ENCODE results near the gene LOXL3. TPM values are rescaled to one million over a fixed set of nuclear protein-coding genes. Genes with fewer than 3 reads are reported as not detected.
A peak's percentile ranks its signal among the peaks of the same experiment; 100 is the strongest.

Gene LOXL3
- polyA plus RNA-seq, 1 of the 3 experiments (the other 2 are of a cell fraction), result 47.9 TPM

- ChIA-PET CTCF (interaction anchor here (1.0 to 7.3 kb wide), 3 partner anchors 14 to 91 kb away, joined by 3 to 75 read pairs (median 4); partner anchors contain the start of genes CCDC142 and TTC31), POLR2A (no interaction called here)
- peaks cover 33% of the 10 kb centered on the region for H3F3A ChIP-seq (replicated peaks; ENCODE audit: insufficient read depth)
- peak overlapping the region; percentile 75 for H2AFZ ChIP-seq (ENCODE audit: low read depth)
- DNase-seq, result no peak
- H3K9me3 ChIP-seq, result no peaks in the 10 kb centered on the region
- H3K9ac ChIP-seq, result peak overlapping the region; percentile 11; the same call in 1 of the 2 replicates
- H3K4me1 ChIP-seq (ENCODE audit: control insufficient read depth in 1 of 2, insufficient read depth in 2 of 2, low read depth in 1 of 2, low read length in 1 of 2), result peaks cover 7 to 21% of the 10 kb centered on the region in 2 experiments
- no peaks in the 10 kb centered on the region for H3K36me3 ChIP-seq (replicated peaks in 1 of 2; ENCODE audit: control insufficient read depth in 1 of 2, insufficient read depth in 2 of 2, low read length in 1 of 2)
- H3K9me2 ChIP-seq, result no peaks in the 10 kb centered on the region
- H3K4me2 ChIP-seq, result peak overlapping the region; percentile 49
- 24% methylated on average over 7 of the region's 7 CpGs for WGBS (ENCODE audit: low lambda C conversion rate)
- H3K4me3 ChIP-seq (ENCODE audit: low read depth in 2 of 2, low read length in 1 of 2), result peak overlapping the region; percentile 29 to 36; a peak in 2 of 4 replicates
- no peaks in the 10 kb centered on the region for H3K79me2 ChIP-seq (ENCODE audit: insufficient read depth)
- peak overlapping the region; percentile 68 to 82 for H3K27ac ChIP-seq (ENCODE audit: low read depth in 2 of 2, low read length in 1 of 2)
- H3K27me3 ChIP-seq (ENCODE audit: insufficient read depth), result no peaks in the 10 kb centered on the region
- no peaks in the 10 kb centered on the region for H4K20me1 ChIP-seq (ENCODE audit: insufficient read depth)
- peak; percentile 79 for TF ChIP-seq POLR2AphosphoS5 (IDR thresholded peaks at IDR 0.05; ENCODE audit: low read depth, low read length)
- peak; percentile 67 for TF ChIP-seq TCF12 (IDR thresholded peaks at IDR 0.05)
- TF ChIP-seq GABPA (IDR thresholded peaks at IDR 0.05; ENCODE audit: low read depth), result peak; percentile 80
- no peak for TF ChIP-seq USF2 (IDR thresholded peaks at IDR 0.05; ENCODE audit: borderline replicate concordance, low read depth, low read length)
- TF ChIP-seq EZH2phosphoT487 (IDR thresholded peaks at IDR 0.05; ENCODE audit: borderline replicate concordance, low read depth), result no peak
- TF ChIP-seq CHD2 (IDR thresholded peaks at IDR 0.05; ENCODE audit: low read length, partially characterized antibody), result no peak
- TF ChIP-seq YY1 (IDR thresholded peaks at IDR 0.05; ENCODE audit: low read depth), result peak; percentile 15; the same call in 1 of the 2 replicates
- no peak for TF ChIP-seq SMC3 (IDR thresholded peaks at IDR 0.05; ENCODE audit: low read depth, low read length)
- TF ChIP-seq FOXM1 (IDR thresholded peaks at IDR 0.05; ENCODE audit: low read depth), result 0 out of 2 replicates have a peak, but pooled peaks have one; percentile 24
- no peak for TF ChIP-seq RXRA (IDR thresholded peaks at IDR 0.05; ENCODE audit: borderline replicate concordance, low read depth)
- no peak for TF ChIP-seq MEF2A (IDR thresholded peaks at IDR 0.05; ENCODE audit: borderline replicate concordance, low read depth)
- TF ChIP-seq TEAD4 (IDR thresholded peaks at IDR 0.05; ENCODE audit: borderline replicate concordance, insufficient read depth), result 0 out of 2 replicates have a peak, but pooled peaks have one; percentile 19
- no peak for TF ChIP-seq GATA2 (CRISPR knock-in tag; IDR thresholded peaks at IDR 0.05)
- TF ChIP-seq TAF1 (IDR thresholded peaks at IDR 0.05; ENCODE audit: borderline replicate concordance, low read depth, low read length), result peak; percentile 62; the same call in 1 of the 2 replicates
- TF ChIP-seq PBX3 (IDR thresholded peaks at IDR 0.05), result peak; percentile 59
- TF ChIP-seq ELF1 (IDR thresholded peaks at IDR 0.05), result peak; percentile 52
- TF ChIP-seq RCOR1 (IDR thresholded peaks at IDR 0.05; ENCODE audit: low read length), result no peak
- TF ChIP-seq USF1 (IDR thresholded peaks at IDR 0.05; ENCODE audit: borderline replicate concordance, low read depth), result no peak
- TF ChIP-seq RAD21 (IDR thresholded peaks at IDR 0.05; ENCODE audit: low read length), result no peak; the same call in 1 of the 2 replicates
- no peak for TF ChIP-seq ZBTB33 (IDR thresholded peaks at IDR 0.05; ENCODE audit: borderline replicate concordance, low read depth)
- no peak for TF ChIP-seq REST (IDR thresholded peaks at IDR 0.05; ENCODE audit: low read depth, low read length)
- peak; percentile 66; the same call in 1 of the 2 replicates for TF ChIP-seq SIN3A (IDR thresholded peaks at IDR 0.05; ENCODE audit: borderline replicate concordance, low read depth, low read length)
- no peak for TF ChIP-seq IRF3 (IDR thresholded peaks at IDR 0.05; ENCODE audit: low read depth, low read length)
Observed at GRCh38 chr2:74573747-74574562, 20.2 kb upstream of the LOXL3 start.
